ENCODE results near the gene SRRM4. TPM values are rescaled to one million over a fixed set of nuclear protein-coding genes. Genes with fewer than 3 reads are reported as not detected.

Gene SRRM4
- total RNA-seq, 2 donors from 2014 or later = 0.27 TPM; not detected in 1

DNA sequence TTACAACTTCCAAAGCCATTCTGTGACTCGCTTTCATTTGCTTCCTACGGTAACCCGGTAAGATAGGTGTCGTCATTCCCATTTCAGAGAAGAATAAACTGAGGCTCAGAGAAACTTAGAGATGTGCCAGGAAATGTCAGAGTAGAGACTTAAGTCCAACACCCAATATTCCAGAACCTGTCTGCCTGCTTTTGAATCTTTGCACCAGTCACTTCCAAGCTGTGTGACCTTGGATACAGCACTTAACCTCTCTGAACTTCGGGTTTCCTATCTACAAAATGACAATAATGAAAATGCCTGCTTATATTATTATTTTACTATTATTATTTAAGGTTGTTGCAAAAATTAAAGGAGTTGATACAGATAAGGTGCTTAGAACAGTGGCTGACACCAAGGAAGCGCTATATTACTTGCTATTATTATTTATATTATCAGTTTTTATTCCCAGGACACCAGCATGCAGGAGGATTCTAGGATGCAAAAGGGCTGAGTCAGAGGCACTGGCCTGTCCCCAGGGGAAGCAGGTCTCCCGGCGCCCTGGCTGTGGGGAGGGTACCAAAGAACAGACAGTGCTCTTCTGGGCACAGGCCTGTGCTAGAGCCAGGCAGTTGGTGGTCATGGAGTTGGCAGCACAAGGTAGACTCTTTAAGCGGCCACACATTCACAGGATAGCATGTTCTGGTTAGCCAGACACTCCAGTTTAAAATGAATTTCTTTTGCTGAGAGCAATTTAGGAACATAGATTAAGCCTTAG lies 202.8 kb downstream of the SRRM4 start:
- H3K9me3 ChIP-seq = no peaks in the 10 kb centered on the region
- no peak for DNase-seq
- TF ChIP-seq, protein P1, sequence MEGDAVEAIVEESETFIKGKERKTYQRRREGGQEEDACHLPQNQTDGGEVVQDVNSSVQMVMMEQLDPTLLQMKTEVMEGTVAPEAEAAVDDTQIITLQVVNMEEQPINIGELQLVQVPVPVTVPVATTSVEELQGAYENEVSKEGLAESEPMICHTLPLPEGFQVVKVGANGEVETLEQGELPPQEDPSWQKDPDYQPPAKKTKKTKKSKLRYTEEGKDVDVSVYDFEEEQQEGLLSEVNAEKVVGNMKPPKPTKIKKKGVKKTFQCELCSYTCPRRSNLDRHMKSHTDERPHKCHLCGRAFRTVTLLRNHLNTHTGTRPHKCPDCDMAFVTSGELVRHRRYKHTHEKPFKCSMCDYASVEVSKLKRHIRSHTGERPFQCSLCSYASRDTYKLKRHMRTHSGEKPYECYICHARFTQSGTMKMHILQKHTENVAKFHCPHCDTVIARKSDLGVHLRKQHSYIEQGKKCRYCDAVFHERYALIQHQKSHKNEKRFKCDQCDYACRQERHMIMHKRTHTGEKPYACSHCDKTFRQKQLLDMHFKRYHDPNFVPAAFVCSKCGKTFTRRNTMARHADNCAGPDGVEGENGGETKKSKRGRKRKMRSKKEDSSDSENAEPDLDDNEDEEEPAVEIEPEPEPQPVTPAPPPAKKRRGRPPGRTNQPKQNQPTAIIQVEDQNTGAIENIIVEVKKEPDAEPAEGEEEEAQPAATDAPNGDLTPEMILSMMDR (IDR thresholded peaks at IDR 0.05) = no peak
- H3K9ac ChIP-seq (ENCODE audit: low read depth in 2 of 2, low read length in 2 of 2) = no peak overlapping the region
- no peak overlapping the region for H3K27ac ChIP-seq
- H3K36me3 ChIP-seq = no peaks in the 10 kb centered on the region
- H3K4me3 ChIP-seq = no peak overlapping the region
- no peaks in the 10 kb centered on the region for H3K27me3 ChIP-seq
- intact Hi-C loops (cut with DNase I) = no loop called here
- no peaks in the 10 kb centered on the region for H3K4me1 ChIP-seq

DNA sequence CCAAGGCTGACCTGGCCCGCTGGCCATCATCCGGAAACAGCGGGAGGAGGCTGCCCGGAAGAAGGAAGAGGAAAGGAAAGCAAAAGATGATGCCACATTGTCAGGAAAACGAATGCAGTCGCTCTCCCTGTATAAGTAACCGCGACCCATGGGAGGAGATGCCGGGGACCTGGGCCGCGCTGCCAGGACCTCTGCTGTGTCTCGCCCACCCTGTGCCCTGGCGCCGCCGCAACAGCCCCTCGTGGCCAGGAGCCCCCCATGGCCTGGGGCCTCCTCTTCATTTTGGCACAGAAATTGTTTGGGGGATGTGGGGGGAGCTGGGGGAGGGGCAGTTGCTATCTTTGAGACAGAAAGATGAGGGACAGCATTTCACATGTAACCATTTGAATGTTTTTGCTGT lies 213.9 kb downstream of the SRRM4 start:
- TF ChIP-seq, protein P1 (IDR thresholded peaks at IDR 0.05) = no peak
- H3K4me3 ChIP-seq = no peak overlapping the region
- H3K27ac ChIP-seq = no peak overlapping the region
- no peaks in the 10 kb centered on the region for H3K4me1 ChIP-seq
- H3K27me3 ChIP-seq = no peaks in the 10 kb centered on the region
- no peaks in the 10 kb centered on the region for H3K9me3 ChIP-seq
- intact Hi-C loops (cut with DNase I) = no loop called here
- no peak overlapping the region for H3K9ac ChIP-seq (ENCODE audit: low read depth in 2 of 2, low read length in 2 of 2)
- DNase-seq = no peak
- H3K36me3 ChIP-seq = no peaks in the 10 kb centered on the region

DNA sequence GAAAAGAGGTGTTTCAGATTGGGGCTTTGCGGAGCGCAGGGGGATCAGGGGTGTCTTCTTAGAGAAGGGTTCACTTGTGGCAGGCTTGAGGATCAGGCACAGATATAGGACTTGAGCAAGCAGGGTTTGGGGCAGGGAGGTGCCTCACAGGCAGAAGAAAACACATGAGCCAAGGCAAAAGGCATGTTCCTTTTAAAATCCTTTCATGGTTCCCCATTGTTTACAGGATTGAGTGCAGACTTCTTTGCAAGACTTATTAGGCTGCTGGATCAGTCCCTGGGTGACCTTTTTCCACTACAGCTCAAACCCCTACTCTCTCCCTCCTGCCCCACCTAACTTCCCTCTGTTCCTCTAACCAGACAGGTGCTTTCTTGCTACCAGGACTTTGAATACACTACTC lies 217.1 kb downstream of the SRRM4 start:
- H3K27me3 ChIP-seq = no peaks in the 10 kb centered on the region
- H3K4me1 ChIP-seq = no peaks in the 10 kb centered on the region
- H3K36me3 ChIP-seq = no peaks in the 10 kb centered on the region
- intact Hi-C loops (cut with DNase I) = no loop called here
- H3K9ac ChIP-seq (ENCODE audit: low read depth in 2 of 2, low read length in 2 of 2) = no peak overlapping the region
- no peak overlapping the region for H3K4me3 ChIP-seq
- no peak overlapping the region for H3K27ac ChIP-seq
- no peak for DNase-seq
- TF ChIP-seq, protein P1 (IDR thresholded peaks at IDR 0.05) = no peak
- no peaks in the 10 kb centered on the region for H3K9me3 ChIP-seq

DNA sequence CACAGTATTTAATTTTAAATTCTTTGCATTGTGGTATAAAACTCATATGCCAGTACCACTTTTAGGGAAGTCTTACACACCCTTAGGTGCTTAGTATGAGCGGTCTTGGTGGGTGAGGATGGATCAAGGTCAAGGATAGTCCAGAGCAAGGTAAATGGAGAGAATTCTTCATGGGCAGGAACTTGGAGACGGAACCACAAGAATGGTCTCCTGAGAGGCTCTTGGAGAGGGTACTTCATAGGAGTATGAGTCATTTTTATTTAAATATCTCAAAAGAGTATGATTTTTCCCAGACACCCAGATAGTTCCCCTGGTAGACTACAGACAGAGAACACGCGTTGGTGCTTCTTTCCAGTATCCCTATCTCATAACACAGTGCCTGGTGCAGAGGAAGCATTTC lies 219.3 kb downstream of the SRRM4 start:
- no peak for DNase-seq
- no peak overlapping the region for H3K9ac ChIP-seq (ENCODE audit: low read depth in 2 of 2, low read length in 2 of 2)
- H3K4me3 ChIP-seq = no peak overlapping the region
- no peaks in the 10 kb centered on the region for H3K4me1 ChIP-seq
- no peaks in the 10 kb centered on the region for H3K27me3 ChIP-seq
- no peak overlapping the region for H3K27ac ChIP-seq
- no peaks in the 10 kb centered on the region for H3K36me3 ChIP-seq
- TF ChIP-seq, protein P1 (IDR thresholded peaks at IDR 0.05) = no peak
- H3K9me3 ChIP-seq = no peaks in the 10 kb centered on the region
- intact Hi-C loops (cut with DNase I) = loop anchor here (10.0 kb wide), 1 partner anchor 214 kb away; no protein-coding TSS in a partner anchor

DNA sequence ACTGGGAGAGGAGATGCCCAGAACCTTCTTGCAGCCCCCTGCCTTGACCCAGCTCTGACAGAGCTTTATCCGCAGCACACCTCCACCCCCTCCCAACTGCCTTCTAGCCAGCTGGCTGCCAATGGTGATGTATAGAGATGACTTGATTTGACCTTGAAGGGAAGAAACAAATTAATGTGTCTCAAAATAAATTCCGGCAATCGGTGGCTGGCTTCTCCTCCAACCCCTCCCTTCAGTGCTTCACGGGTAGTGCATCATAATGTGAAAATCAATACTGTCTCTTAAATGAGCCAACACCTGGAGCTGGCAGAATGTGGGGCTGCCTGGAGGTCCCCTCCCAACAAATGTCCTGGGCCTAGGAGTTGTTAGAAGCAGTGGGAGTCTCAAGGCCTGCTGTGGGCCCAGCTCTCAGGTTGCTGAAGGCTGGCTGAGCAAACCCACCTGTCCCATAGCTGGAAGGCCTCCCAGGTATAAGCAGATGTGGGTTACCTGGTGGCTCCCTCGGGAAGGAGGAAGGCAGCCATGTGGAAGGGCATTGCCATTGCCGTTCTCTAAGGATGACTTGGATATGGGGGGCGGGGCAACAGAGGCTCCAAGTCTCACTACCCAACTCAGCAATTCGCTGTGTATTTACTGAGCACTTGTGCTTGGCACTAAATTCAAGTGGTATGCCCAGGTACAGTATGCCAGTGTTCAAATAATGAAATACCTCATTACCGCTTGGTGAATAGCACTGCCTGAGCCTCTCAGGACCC lies 220.6 kb downstream of the SRRM4 start:
- H3K4me3 ChIP-seq = no peak overlapping the region
- no peak overlapping the region for H3K27ac ChIP-seq
- no peaks in the 10 kb centered on the region for H3K4me1 ChIP-seq
- H3K36me3 ChIP-seq = no peaks in the 10 kb centered on the region
- TF ChIP-seq, protein P1 (IDR thresholded peaks at IDR 0.05) = no peak
- no peak overlapping the region for H3K9ac ChIP-seq (ENCODE audit: low read depth in 2 of 2, low read length in 2 of 2)
- intact Hi-C loops (cut with DNase I) = loop anchor here (10.0 kb wide), 1 partner anchor 213 kb away; no protein-coding TSS in a partner anchor
- no peaks in the 10 kb centered on the region for H3K27me3 ChIP-seq
- H3K9me3 ChIP-seq = no peaks in the 10 kb centered on the region
- DNase-seq = no peak

Data from colonic mucosa (tissue), 4 donors.